ENCODE results near the gene PTPRG.

PTPRG gene

GRCh38 chr3:61832375-61833229, 271.2 kb downstream of the PTPRG start:
- no peak for DNase-seq

- DNase-seq = no peak
Measured at GRCh38 chr3:61839256-61839655, 277.9 kb downstream of the PTPRG start.

- peak; percentile 30 for DNase-seq
Measured at GRCh38 chr3:61841111-61841845, 279.9 kb downstream of the PTPRG start.

GRCh38 chr3:61841988-61842387, 280.6 kb downstream of the PTPRG start:
- DNase-seq = no peak

- DNase-seq = no peak
Measured at GRCh38 chr3:61844346-61844745, 283.0 kb downstream of the PTPRG start.

GRCh38 chr3:61846488-61846887, 285.1 kb downstream of the PTPRG start:
- no peak for DNase-seq

- peak; percentile 48 for DNase-seq
Measured at GRCh38 chr3:61847784-61848462, 286.6 kb downstream of the PTPRG start.

GRCh38 chr3:61848885-61849284, 287.5 kb downstream of the PTPRG start:
- no peak for DNase-seq

GRCh38 chr3:61853912-61854311, 292.5 kb downstream of the PTPRG start:
- DNase-seq = no peak

GRCh38 chr3:61855211-61855610, 293.8 kb downstream of the PTPRG start:
- DNase-seq = no peak

GRCh38 chr3:61857297-61857696, 295.9 kb downstream of the PTPRG start:
- no peak for DNase-seq

GRCh38 chr3:61858054-61858453, 296.7 kb downstream of the PTPRG start:
- DNase-seq = peak; percentile 63

- DNase-seq = no peak
Measured at GRCh38 chr3:61861410-61861809, 300.0 kb downstream of the PTPRG start.

GRCh38 chr3:61862614-61863289, 301.4 kb downstream of the PTPRG start:
- DNase-seq = no peak

- DNase-seq = no peak
Measured at GRCh38 chr3:61863579-61863978, 302.2 kb downstream of the PTPRG start.

GRCh38 chr3:61864886-61865285, 303.5 kb downstream of the PTPRG start:
- DNase-seq = no peak

GRCh38 chr3:61865466-61866152, 304.2 kb downstream of the PTPRG start:
- no peak for DNase-seq

- no peak for DNase-seq
Measured at GRCh38 chr3:61866153-61866542, 304.8 kb downstream of the PTPRG start.

- DNase-seq = no peak
Measured at GRCh38 chr3:61866961-61867461, 305.6 kb downstream of the PTPRG start.

GRCh38 chr3:61868499-61868898, 307.1 kb downstream of the PTPRG start:
- DNase-seq = no peak

GRCh38 chr3:61869371-61869770, 308.0 kb downstream of the PTPRG start:
- no peak for DNase-seq

- no peak for DNase-seq
Measured at GRCh38 chr3:61871644-61872043, 310.3 kb downstream of the PTPRG start.

Measured in NCI-H2029 treated with DMSO at 0.1 percent for 48 hours (cell line).